GM12878 (cell line): ENCODE data around the gene RASGRF2. TPM values are rescaled to one million over a fixed set of nuclear protein-coding genes. Genes with fewer than 3 reads are reported as not detected.

Source experiments
- ATAC-seq: fragments of 200-7000 bp; cut with Tn5 transposase; 3 replicates; pipeline ENCODE4 v1.9.1; 2020; ENCODE audit warnings: mild to moderate bottlenecking, moderate library complexity
- BruUV-seq: library from RNA; stranded (reverse); fragments of 400-500 nt; replicated peaks from 2 replicates; lab custom pipeline; 2021; lab: Mats Ljungman, UMichigan
- CTCF ChIA-PET: fragments of 300-600 bp; sonication (Branson Sonifier 250); formaldehyde crosslinking; extraction: SDS; loops from one replicate; lab custom pipeline; 2021; ENCODE audit warnings: inconsistent platforms; lab: Yijun Ruan, JAX
- POLR2A ChIA-PET: fragments of 350-600 bp; formaldehyde crosslinking; extraction: SDS; loops from one replicate; lab custom pipeline; 2021; ENCODE audit warnings: inconsistent platforms; lab: Charles Lee
- RAD21 ChIA-PET: fragments of 300-600 bp; sonication (Branson Sonifier 250); formaldehyde crosslinking; loops from one replicate; lab custom pipeline; 2023; ENCODE audit warnings: antibody characterized with exemption; ENCODE audit not compliant: unreplicated experiment; lab: Charles Lee
- SMC1A ChIA-PET: fragments of 300-600 bp; sonication (Branson Sonifier 250); formaldehyde crosslinking; loops from one replicate; lab custom pipeline; 2023; ENCODE audit not compliant: unreplicated experiment, uncharacterized antibody; lab: Charles Lee
- DNase-seq: peaks from one replicate; pipeline ENCODE4 v3.0.0-alpha.2; 2011; ENCODE audit warnings: low read depth, low spot score
- FAIRE-seq: peaks from 3 replicates; lab custom pipeline; 2011; peaks lifted over from hg19 to GRCh38; lab: Jason Lieb, UNC
- H2AFZ ChIP-seq: 2 replicates; pipeline ENCODE4 v1.6.0; 2011; ENCODE audit warnings: low read depth, low read length, control low read depth; ENCODE audit not compliant: control insufficient read depth
- H3K27ac ChIP-seq: 2 replicates; pipeline ENCODE4 v1.5.1; 2011; ENCODE audit warnings: control low read depth; ENCODE audit not compliant: control insufficient read depth, insufficient read depth
- H3K27me3 ChIP-seq, 2 experiments: replicated peaks in 1 of 2; 2 replicates each; pipeline versions ENCODE4 v1.6.0 to v1.6.1; 2011; ENCODE audit warnings: low read length in 1 of 2; ENCODE audit not compliant: control insufficient read depth in 2 of 2, insufficient read depth in 2 of 2
- H3K36me3 ChIP-seq, 2 experiments: 2 replicates each; pipeline ENCODE4 v1.5.1; 2011; ENCODE audit warnings: low read length in 1 of 2; ENCODE audit not compliant: control insufficient read depth in 2 of 2, insufficient read depth in 2 of 2
- H3K4me1 ChIP-seq: 2 replicates; pipeline ENCODE4 v1.6.1; 2011; ENCODE audit warnings: mild to moderate bottlenecking, low read length, moderate library complexity, mixed read lengths; ENCODE audit not compliant: control insufficient read depth, insufficient read depth
- H3K4me2 ChIP-seq: 2 replicates; pipeline ENCODE4 v1.6.0; 2011; ENCODE audit warnings: control low read depth; ENCODE audit not compliant: control insufficient read depth, insufficient read depth
- H3K4me3 ChIP-seq: fragments of 200-600 bp; sonication (generic); 2 replicates; pipeline ENCODE4 v1.5.1; 2016
- H3K79me2 ChIP-seq: 2 replicates; pipeline ENCODE4 v1.6.0; 2011; ENCODE audit warnings: low read length; ENCODE audit not compliant: control insufficient read depth, insufficient read depth
- H3K9ac ChIP-seq: 2 replicates; pipeline ENCODE4 v1.8.0; 2011; ENCODE audit warnings: low read length, control low read depth, mixed read lengths; ENCODE audit not compliant: control insufficient read depth, insufficient read depth
- H3K9me3 ChIP-seq: replicated peaks from 3 replicates; pipeline ENCODE4 v1.5.1; 2011; ENCODE audit warnings: mild to moderate bottlenecking, low read length; ENCODE audit not compliant: control insufficient read depth, insufficient read depth
- H4K20me1 ChIP-seq: 2 replicates; pipeline ENCODE4 v1.6.0; 2011; ENCODE audit not compliant: control insufficient read depth, insufficient read depth
- ATF7 ChIP-seq: fragments of 450-650 bp; IDR thresholded peaks from 2 replicates; pipeline ENCODE4 v1.6.1; 2016; ENCODE audit warnings: low read depth, mild to moderate bottlenecking
- E2F4 ChIP-seq: IDR thresholded peaks from 2 replicates; pipeline ENCODE4 v1.6.1; 2012; ENCODE audit warnings: low read depth, low read length, improper control_type of control experiment
- EED ChIP-seq: sonication (generic); IDR thresholded peaks from 2 replicates; pipeline ENCODE4 v1.6.1; 2016; ENCODE audit warnings: antibody characterized with exemption, low read depth
- HDAC2 ChIP-seq: fragments of 200-600 bp; sonication (generic); IDR thresholded peaks from 2 replicates; pipeline ENCODE4 v1.6.1; 2017
- MAX ChIP-seq: IDR thresholded peaks from 2 replicates; pipeline ENCODE4 v1.6.1; 2012; ENCODE audit warnings: low read depth, low read length, improper control_type of control experiment
- SMAD5 ChIP-seq: IDR thresholded peaks from 2 replicates; pipeline ENCODE4 v1.6.1; 2016; ENCODE audit warnings: antibody characterized with exemption, low read depth
- YBX1 ChIP-seq: fragments of 450-650 bp; IDR thresholded peaks from 2 replicates; pipeline ENCODE4 v1.6.1; 2016; ENCODE audit warnings: antibody characterized with exemption
- ZNF217 ChIP-seq: fragments of 450-650 bp; IDR thresholded peaks from 2 replicates; pipeline ENCODE4 v1.6.1; 2017; ENCODE audit warnings: antibody characterized with exemption, mild to moderate bottlenecking
- ZNF24 ChIP-seq: fragments of 450-650 bp; IDR thresholded peaks from 2 replicates; pipeline ENCODE4 v1.6.1; 2017; ENCODE audit warnings: antibody characterized with exemption, mild to moderate bottlenecking
- WGBS: methylation state at CpG from one replicate; pipeline ENCODE4 v1.1.6; 2016; ENCODE audit warnings: low lambda C conversion rate; ENCODE audit not compliant: insufficient replicate concordance, insufficient coverage; ENCODE audit errors: missing lambda C conversion rate; 5-methylcytosine and 5-hydroxymethylcytosine counted together
- in situ Hi-C: fragments of 300-500 bp; cut with MboI; formaldehyde crosslinking; loops from 9 replicates; pipeline ENCODE4 v1.14.3; 2018; ENCODE audit warnings: mixed read lengths
- intact Hi-C: fragments of 100-400 bp; cut with micrococcal nuclease; formaldehyde crosslinking; loops from one replicate; pipeline ENCODE4 v1.14.2; 2022; ENCODE audit not compliant: unreplicated experiment
- polyA plus RNA-seq, 11 experiments: library from polyadenylated mRNA; depleted of rRNA in 4 of 11; unstranded in 6 of 11; stranded (reverse) in 5 of 11; fragments of >200 nt; fragmentation: Nextera tagmentation in 4 of 11; fragmentation: Illumina TruSeq in 1 of 11; extraction: Ambion mirVana in 4 of 11; extraction: Trizol in 1 of 11; gene quantifications; 1 replicate in 1 of 11; 2 replicates in 10 of 11; pipeline versions ENCODE4 v1.2.1 to v1.2.3, GENCODE V29; 2011 to 2016; ENCODE audit warnings: inconsistent platforms in 2 of 11, missing spikeins in 2 of 11, low read depth in 1 of 11
- total RNA-seq, 4 experiments: library from RNA; depleted of rRNA in 3 of 4; stranded (reverse); fragments of >200 nt in 3 of 4; fragmentation: Illumina TruSeq in 1 of 4; extraction: Trizol in 1 of 4; gene quantifications; 2 replicates each; pipeline versions ENCODE4 v1.2.1 to v1.2.3, GENCODE V29; 2013 to 2021
- TF ChIP-seq, protein P1 (sequence below): IDR thresholded peaks from 2 replicates; pipeline ENCODE4 v1.6.1; 2011; ENCODE audit warnings: mild to moderate bottlenecking, low read depth, low read length, moderate library complexity; ENCODE audit not compliant: insufficient replicate concordance

RASGRF2 gene
- total and polyA plus RNA-seq, 10 of the 15 experiments (the other 5 are each of a cell fraction or from before 2014, with no cell fraction given) = 0.05 to 0.24 (median 0.07) TPM

DNA sequence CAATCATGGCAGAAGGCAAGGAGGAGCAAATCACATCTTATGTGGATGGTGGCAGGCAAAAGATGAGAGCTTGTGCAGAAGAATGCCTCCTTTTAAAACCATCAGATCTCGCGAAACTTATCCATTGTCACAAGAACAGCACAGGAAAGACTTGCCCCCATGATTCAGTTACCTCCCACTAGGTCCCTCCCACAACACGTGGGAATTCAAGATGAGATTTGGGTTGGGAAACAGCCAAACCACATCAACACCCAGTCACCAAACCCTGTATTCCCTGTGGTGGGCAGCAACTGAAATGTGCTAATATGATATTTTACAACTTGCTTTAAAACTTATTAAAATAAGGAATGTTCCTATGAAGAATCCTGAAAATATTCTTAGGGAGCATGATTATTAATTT, 54.2 kb downstream of the RASGRF2 start:
- H3K36me3 ChIP-seq = no peaks in the 10 kb centered on the region
- no peak overlapping the region for H2AFZ ChIP-seq
- no peak overlapping the region for H3K27ac ChIP-seq
- TF ChIP-seq E2F4 (no peak), EED (no peak), ZNF217 (no peak), MAX (no peak), ZNF24 (no peak), HDAC2 (no peak), YBX1 (no peak), SMAD5 (no peak), ATF7 (no peak)
- TF ChIP-seq, protein P1, sequence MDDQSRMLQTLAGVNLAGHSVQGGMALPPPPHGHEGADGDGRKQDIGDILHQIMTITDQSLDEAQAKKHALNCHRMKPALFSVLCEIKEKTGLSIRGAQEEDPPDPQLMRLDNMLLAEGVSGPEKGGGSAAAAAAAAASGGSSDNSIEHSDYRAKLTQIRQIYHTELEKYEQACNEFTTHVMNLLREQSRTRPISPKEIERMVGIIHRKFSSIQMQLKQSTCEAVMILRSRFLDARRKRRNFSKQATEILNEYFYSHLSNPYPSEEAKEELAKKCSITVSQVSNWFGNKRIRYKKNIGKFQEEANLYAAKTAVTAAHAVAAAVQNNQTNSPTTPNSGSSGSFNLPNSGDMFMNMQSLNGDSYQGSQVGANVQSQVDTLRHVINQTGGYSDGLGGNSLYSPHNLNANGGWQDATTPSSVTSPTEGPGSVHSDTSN = no peak
- no peak overlapping the region for H3K4me3 ChIP-seq
- no peak overlapping the region for H3K9ac ChIP-seq
- POLR2A ChIA-PET = no interaction called here
- WGBS = 64% methylated on average over 3 of the region's 3 CpGs
- FAIRE-seq = no peak
- no peak overlapping the region for H3K4me2 ChIP-seq
- SMC1A ChIA-PET = no interaction called here
- intact Hi-C loops = no loop called here
- no peaks in the 10 kb centered on the region for H3K79me2 ChIP-seq
- no peaks in the 10 kb centered on the region for H3K9me3 ChIP-seq
- no peaks in the 10 kb centered on the region for H4K20me1 ChIP-seq
- H3K4me1 ChIP-seq = no peaks in the 10 kb centered on the region
- CTCF ChIA-PET = interaction anchor here (1.4 kb wide), 1 partner anchor 13 kb away, joined by 3 read pairs; no protein-coding TSS in a partner anchor
- DNase-seq = no peak
- no TSS peak for BruUV-seq
- RAD21 ChIA-PET = no interaction called here
- in situ Hi-C loops = no loop called here
- ATAC-seq = no peak
- H3K27me3 ChIP-seq = no peaks in the 10 kb centered on the region
